GM21528 (cell line): ENCODE measurements around the gene OVOL3.
A peak's percentile ranks its signal among the peaks of the same experiment; 100 is the strongest.

Experiments
- ATAC-seq: cut with Tn5 transposase; IDR thresholded peaks from one replicate; pipeline ENCODE4 v1.9.1; 2021; ENCODE audit warnings: mild to moderate bottlenecking, moderate library complexity; ENCODE audit not compliant: unreplicated experiment, low FRiP score

The OVOL3 gene

DNA sequence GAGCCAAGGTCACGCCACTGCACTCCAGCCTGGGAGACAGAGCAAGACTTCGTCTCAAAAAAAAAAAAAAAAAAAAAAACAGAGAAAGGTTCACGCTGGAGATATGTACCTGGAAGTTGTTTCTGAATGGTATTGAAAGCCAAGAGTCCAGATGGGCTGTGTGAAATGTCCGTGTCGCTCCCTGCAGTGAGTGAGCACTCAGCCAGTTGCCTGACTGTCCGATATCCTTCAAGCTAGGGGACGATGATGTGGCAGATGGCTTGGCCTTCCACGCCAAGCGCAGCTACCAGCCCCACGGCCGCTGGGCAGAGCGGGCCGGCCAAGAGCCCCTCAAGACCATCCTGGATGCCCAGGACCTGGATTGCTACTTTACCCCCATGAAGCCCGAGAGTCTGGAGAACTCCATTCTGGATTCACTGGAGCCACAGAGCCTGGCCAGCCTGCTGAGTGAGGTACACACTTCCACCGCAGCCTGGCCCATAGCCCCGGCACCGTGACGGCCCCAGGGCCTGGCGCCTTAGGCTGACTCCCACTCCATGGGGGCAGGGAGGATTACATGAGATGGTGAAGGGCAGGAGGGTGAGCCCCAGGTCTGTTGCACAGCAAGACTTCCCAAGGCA is 11.7 kb upstream of the OVOL3 start:
- no peak for ATAC-seq

DNA sequence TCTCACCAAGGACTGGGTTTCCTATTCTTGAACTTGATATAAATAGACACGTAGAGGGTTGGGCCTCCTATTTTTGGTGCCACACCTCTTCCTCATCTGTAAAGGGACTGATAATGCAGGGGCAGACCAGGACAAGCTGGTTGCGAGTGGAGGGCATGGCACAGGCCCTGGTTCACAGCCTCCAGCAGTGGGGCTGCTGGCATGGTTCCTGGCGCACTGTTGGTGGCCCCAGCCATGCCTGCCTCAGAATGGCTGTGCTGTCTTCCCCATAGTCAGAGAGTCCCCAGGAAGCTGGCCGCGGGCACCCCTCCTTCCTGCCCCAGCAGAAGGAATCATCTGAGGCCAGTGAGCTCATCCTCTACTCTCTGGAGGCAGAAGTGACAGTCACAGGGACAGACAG is 10.5 kb upstream of the OVOL3 start:
- no peak for ATAC-seq

DNA sequence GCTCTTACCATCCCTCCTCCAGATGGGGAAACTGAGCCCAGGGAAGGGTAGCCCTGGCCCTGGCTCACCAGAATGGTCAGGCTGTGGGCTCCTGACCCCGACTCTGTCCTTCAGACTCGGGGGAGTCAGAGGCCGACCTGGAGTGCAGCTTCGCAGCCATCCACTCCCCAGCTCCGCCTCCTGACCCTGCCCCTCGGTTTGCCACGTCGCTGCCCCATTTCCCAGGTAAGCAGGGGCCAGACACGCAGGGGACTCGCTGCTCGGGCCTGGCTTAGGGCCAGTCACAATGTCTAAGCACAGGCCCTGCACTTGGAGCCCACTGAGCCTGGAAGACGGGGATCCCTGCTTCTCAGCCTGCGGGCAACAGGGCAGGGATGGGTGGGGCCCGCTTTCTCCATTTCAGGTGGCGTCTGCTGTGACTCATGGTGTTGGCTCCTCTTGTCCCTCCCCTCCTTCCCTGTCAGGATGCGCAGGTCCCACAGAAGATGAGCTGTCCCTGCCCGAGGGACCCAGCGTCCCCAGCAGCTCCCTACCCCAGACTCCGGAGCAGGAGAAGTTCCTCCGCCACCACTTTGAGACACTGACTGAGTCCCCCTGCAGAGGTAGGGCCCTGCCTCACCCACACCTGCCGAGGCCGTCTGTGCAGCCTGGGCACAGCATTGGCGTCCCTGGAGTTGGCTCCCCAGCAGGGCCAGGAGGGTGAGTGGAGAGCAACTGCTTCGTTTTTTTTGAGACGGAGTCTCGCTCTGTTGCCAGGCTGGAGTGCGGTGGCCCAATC is 9.2 kb upstream of the OVOL3 start:
- no peak for ATAC-seq

GRCh38 chr19:36103040-36103626 is 7.8 kb upstream of the OVOL3 start:
- no peak for ATAC-seq

GRCh38 chr19:36103842-36104552 is 6.9 kb upstream of the OVOL3 start:
- no peak for ATAC-seq

DNA sequence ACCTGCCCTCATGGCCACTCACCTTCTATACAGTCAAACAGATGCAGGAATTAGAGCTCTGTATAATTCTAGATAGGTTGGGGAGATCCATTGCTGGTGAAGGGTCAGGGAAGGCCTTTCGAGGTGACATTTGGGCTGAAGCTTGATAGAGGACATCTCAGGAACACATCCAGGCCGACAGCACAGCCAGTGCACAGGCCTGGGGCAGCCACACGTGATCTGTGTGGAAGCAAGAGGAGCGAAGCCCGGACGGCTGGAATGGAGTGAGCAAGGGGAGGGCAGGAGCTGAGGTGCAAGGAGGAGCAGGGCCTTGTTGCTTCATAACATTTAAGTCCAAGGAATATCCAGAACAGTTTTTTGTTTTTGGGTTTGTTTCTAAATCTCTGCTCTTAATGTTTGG is 4.5 kb upstream of the OVOL3 start:
- no peak for ATAC-seq

GRCh38 chr19:36106991-36107390 is 4.0 kb upstream of the OVOL3 start:
- ATAC-seq: no peak

DNA sequence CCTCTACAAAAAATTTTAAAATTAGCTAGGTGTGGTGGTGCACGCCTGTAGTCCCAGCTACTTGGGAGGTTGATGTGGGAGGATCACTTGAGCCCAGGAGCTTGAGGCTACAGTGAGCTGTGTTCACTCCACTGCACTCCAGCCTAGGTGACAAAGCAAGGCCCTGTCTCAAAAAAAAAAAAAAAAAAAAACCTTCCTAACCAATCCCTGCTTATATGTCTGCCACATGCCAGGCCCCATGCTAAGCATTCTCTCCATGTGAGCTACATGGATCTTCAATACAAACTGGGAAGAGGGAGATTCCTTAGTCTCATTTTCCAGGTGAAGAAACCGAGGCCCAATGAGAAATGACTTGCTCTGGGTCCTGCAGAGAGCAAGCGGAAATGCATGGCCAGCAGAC is 2.3 kb upstream of the OVOL3 start:
- no peak for ATAC-seq

DNA sequence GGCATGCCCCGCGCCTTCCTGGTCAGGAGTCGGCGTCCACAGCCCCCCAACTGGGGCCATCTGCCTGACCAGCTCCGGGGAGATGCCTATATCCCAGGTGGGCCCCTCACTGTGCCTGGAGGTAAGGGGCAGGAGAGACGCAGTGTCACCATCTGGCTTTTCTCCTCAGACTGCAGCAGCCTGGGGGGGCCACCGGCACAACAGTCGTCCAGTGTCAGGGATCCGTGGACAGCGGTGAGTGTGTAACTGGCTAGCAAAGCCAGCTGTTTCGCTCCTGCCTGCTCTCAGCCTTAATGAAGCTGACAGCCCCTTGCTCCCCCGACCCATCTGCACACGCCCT is 227 bp downstream of the OVOL3 start:
- ATAC-seq: no peak

DNA sequence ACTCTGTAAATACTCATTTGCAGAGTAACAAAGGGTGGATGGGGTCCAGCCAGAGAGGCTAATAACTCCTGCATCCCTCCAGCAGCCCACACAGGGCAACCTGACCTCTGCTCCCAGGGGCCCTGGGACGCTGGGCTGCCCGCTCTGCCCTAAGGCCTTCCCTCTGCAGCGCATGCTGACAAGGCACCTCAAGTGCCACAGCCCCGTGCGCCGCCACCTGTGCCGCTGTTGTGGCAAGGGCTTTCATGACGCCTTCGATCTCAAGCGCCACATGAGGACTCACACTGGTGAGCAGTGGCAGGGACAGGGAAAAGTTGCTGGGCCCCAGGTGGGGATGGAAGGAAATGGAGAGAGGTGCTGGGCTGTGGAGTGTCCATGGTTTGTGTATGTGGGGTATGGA is 1.7 kb downstream of the OVOL3 start:
- no peak for ATAC-seq

DNA sequence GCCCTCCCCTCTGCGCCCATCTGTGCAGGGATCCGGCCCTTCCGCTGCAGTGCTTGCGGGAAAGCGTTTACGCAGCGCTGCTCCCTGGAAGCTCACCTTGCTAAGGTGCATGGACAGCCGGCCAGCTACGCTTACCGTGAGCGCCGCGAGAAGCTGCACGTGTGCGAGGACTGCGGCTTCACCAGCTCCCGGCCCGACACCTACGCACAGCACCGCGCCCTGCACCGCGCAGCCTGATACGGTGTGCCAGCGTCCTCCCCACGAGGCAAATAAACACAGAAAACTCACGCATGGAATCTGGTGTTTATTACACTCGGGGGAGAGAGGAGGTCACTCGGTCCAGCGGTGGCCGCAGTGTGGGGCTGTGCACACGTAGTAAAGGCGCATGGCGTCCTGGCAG is 2.5 kb downstream of the OVOL3 start:
- ATAC-seq: no peak

DNA sequence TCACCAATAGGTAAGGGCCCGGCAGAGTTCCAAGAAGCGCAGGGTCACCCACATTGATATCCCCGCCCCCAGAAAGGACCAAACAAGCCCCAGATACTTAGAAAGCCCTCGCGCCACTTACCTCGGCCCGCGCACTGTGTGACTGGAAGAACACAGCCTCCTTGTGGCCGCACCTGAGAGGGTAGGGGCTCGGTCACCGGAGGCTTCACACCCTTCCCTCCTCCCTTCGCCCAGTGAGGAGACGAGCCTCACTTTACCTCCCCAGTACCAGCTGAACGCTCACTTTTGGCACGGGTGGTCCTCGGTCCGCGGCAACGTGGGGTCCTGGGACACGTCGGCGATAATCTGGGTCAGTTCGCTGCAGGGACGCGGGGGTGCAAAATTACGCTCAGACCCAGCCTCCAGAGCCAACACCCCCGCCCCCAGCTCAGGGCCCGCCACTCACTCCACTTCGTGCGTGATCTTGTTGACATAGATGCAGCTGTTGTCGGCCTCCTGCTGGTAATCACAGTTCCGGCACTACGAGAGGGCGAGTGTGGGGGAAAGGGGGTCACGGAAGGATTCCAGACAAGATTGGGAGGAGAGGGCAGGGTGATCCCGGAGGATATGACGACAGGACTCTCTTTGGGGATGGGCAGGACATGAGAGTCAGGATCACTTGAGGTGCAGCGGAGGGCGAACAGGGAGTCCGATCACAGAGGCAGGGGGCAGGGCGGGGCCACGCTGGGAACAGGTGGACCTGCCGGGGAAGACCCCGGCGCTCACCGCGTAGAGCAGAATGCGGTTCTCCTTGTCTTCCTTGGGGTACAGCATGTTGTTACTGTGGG is 3.2 kb downstream of the OVOL3 start:
- ATAC-seq: no peak

DNA sequence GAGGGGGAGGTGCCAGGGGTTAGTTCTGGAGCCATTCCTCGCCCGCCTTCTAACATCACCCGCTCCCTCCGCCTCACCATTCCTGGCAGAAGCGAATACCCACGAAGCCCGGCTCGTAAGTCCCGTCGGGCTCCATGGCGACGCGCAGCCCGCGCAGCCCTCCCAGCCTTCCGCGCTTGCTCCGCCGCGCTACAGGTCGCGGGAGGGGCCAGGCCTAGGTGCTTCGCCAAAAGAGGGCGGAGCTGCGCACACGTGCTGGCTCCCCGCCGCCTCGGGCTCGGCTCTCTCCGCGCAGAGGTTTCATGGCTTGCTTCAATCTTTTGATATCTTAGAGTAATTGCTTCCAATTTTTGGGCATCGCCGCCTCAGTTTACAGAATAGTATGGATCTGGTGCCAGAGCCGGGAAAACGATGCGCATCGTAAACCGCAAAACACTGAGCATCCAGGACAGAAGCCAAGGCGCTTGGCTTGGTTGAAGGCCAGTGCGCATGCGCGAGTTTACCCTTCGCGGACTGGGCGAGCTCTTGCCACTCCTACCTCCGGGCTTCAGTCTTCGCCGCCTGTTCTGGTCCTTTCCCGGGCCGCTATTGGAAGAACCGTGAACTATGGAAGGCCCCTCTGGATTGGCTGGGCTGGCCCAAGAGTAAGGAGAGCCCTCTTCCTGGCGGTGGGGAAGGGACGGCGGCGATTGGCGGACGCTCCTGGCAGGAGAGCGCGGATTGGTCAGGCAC is 3.9 kb downstream of the OVOL3 start, which contains the start of gene POLR2I:
Gene POLR2I, minus strand, starts transcription at position 155 of the 732 bp plus-strand sequence. Its CDS starts 19 bp downstream, at position 136.
- peak; percentile 81 for ATAC-seq

DNA sequence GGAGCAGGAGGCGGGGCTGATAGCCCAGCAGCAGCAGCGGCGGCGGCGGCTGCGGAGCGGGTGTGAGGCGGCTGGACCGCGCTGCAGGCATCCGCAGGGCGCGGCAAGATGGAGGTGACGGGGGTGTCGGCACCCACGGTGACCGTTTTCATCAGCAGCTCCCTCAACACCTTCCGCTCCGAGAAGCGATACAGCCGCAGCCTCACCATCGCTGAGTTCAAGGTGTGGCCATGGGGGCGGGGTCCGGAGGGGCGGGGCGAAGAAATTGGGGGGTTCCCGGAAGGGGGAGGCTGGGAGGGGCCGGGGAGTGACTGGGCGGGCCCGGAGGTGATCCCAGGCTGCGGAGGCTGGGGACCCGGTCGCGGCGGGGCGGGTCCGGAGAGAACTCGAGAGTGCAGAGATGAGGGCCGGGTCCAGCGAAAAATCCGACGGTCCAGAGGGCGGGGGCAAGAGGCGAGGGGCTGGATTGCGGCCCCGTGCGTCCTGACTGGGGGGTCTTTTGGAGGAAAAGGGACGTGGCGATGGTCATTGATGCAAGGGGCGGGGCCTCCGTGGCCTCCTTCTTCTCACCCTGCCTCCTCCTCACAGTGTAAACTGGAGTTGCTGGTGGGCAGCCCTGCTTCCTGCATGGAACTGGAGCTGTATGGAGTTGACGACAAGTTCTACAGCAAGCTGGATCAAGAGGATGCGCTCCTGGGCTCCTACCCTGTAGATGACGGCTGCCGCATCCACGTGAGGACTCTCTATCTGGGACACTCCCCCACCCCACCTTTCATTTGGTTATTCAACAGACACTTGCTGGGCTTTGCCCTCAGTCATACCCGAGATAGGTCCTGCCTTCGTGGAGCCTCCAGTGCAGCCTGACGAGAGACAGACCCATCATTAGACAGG is 4.8 kb downstream of the OVOL3 start, which contains the start of gene TBCB:
Gene TBCB, plus strand, starts transcription at position 16 of the 891 bp plus-strand sequence. Its CDS starts 93 bp downstream, at position 109.
- no peak for ATAC-seq

DNA sequence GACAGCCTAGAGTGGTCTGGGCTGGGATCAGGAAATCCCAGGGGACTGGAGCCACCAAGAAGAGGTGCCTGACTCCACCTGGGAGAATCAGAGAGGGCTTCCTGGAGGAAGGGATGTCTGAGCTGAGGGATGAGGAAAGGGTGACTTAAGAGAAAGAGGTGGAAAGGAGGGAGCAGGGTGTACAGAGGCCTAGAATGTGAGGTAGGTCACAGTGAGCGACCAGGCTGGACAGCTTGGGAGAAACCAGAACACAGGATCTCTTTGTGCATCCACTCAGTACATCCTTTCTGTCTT is 5.3 kb downstream of the OVOL3 start:
- ATAC-seq: no peak

DNA sequence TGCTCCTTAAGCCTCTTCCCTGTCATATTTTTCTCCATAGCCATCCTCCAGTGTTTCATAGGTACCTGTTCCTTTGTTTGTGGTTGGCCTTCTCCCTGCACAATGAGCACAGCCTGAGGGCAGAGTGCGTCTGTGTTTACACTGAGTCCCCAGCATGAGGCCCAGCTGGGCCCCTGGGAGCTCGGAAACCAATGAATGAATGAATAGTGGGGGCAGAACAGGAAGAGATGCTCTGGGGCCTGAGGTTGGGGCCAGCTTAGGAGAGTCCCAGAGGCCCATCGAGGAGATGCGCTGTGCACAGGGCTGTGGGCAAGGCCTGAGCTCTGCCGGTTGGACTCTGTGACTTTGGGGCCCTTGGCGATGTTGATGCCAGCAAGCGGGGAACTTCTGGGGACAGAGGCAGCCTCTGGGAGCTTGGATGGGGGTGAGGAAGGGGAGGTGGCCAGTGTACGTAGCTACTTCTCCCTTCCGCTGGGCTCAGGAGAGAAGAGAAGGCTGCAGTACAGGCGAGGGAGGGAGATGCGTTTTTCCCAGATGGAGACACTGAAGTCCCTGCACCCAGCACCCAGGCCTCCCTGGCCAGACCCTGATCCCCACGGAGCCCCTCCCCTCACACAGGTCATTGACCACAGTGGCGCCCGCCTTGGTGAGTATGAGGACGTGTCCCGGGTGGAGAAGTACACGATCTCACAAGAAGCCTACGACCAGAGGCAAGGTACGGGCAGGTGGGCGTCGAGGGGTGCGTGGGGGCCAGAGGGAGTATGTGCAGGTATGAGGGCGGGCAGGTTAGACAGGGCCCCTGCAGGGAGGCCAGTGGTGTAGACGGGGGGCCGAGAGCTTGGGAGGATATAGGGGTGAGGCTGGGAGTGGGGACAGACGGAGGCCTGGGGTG is 9.4 kb downstream of the OVOL3 start:
- ATAC-seq: no peak

DNA sequence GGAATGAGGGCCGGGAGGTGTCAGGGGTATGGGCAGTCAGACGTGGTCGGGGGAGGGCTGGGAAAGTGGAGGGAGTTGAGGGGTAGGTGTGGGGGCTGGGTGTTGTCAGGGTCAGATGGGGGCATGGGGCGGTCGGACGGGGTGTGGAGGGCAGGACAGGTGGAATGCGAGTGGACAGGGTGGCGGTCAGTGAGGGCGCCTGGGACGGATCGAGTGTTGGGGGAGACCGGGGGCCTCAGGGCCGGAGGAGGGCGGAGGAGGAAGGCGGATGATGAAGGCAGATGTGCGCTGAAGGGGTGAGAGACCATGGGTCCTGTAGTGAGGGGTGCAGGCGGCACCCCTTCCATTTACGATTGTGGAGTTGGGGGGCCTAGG is 10.0 kb downstream of the OVOL3 start:
- no peak for ATAC-seq
